ENCODE results near the gene NME5.

GRCh38 chr5:138115254-138115653, 24.0 kb downstream of the NME5 start:
- TF ChIP-seq, protein P1, sequence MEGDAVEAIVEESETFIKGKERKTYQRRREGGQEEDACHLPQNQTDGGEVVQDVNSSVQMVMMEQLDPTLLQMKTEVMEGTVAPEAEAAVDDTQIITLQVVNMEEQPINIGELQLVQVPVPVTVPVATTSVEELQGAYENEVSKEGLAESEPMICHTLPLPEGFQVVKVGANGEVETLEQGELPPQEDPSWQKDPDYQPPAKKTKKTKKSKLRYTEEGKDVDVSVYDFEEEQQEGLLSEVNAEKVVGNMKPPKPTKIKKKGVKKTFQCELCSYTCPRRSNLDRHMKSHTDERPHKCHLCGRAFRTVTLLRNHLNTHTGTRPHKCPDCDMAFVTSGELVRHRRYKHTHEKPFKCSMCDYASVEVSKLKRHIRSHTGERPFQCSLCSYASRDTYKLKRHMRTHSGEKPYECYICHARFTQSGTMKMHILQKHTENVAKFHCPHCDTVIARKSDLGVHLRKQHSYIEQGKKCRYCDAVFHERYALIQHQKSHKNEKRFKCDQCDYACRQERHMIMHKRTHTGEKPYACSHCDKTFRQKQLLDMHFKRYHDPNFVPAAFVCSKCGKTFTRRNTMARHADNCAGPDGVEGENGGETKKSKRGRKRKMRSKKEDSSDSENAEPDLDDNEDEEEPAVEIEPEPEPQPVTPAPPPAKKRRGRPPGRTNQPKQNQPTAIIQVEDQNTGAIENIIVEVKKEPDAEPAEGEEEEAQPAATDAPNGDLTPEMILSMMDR (IDR thresholded peaks at IDR 0.05; ENCODE audit: low read depth, low read length, poor library complexity, severe bottlenecking), result no peak
- no peak for TF ChIP-seq EZH2phosphoT487 (IDR thresholded peaks at IDR 0.05; ENCODE audit: borderline replicate concordance, low read length)
